ENCODE data around the gene CTBP2. TPM values are rescaled to one million over a fixed set of nuclear protein-coding genes. Genes with fewer than 3 reads are reported as not detected.

Gene CTBP2
- total RNA-seq, 1 experiment from 2014 or later = 77.8 TPM

DNA sequence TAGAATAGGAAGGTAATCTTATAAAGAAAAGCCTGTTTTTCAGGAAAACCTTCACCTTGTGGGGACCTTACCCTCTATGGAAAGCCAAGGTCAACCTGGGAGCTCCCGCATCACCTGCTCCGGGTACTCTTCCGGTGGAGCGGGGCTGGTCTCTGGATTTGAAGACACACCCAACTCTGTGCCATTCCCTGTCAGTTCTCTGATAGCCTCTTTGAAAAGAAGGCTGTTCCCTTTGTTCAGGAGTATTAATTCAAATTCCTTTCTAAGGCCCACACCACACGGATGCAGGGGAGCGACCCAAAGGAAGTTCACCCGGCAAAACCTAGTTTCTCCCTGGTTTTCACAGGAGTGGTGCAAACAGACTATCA, 10.7 kb downstream of the CTBP2 start:
- no TSS peak for BruUV-seq (replicated peaks)

DNA sequence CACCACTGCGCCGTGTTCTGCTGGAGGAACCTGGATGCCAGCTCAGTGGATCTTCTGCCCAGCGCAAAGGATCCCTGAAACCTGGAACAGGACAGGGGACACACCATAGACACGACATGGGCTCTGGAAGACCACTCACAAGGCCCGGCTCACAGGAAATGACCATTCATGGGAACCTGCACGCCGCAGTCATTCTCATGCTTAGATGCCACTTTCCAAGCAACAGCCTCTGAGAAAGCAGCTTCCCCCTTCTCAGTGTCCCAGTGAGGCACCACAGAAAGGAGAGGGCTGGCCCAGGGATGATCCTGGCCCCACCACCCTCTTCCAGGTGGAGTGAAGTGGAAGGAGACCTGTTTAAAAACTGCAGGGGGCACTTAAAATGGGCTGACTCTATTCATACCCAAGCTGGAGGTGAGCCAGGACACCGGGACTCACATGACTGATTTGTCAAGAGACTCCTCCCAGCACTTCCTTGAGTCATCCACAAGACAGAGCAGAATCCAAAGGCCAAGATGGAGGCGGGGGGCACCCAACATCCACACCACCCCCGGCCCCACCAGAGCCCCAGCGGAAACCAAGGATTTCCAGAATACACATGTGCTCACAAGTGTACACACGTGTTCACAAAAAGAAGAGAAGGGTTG, 11.2 kb downstream of the CTBP2 start:
- Histone ChIP-seq H3K27ac (ENCODE audit: low read depth, low read length, poor library complexity, severe bottlenecking) (peak overlapping the region; percentile 14), H3K4me3 (ENCODE audit: low read depth, low read length, poor library complexity, severe bottlenecking) (no peak overlapping the region), H3K9me3 (ENCODE audit: low read depth, low read length, poor library complexity, severe bottlenecking) (no peaks in the 10 kb centered on the region), H3K36me3 (ENCODE audit: insufficient read depth, low read length, poor library complexity, severe bottlenecking) (no peaks in the 10 kb centered on the region), H3K4me1 (ENCODE audit: insufficient read depth, low read length, poor library complexity, severe bottlenecking) (peaks cover 44% of the 10 kb centered on the region), H3K27me3 (replicated peaks; ENCODE audit: insufficient read depth, low read depth, low read length, poor library complexity) (no peaks in the 10 kb centered on the region)
- ChIA-PET POLR2A (ENCODE audit: low non-redundant PET) (no interaction called here), CTCF (interaction anchor here (1.5 kb wide), 1 partner anchor 101 kb away, joined by 3 read pairs; no protein-coding TSS in a partner anchor)
- intact Hi-C loops (cut with micrococcal nuclease; ENCODE audit: unreplicated experiment) = no loop called here
- BruUV-seq (replicated peaks) = no TSS peak
- peak; percentile 67 for DNase-seq (ENCODE audit: low spot score)
- TF ChIP-seq, protein P1, sequence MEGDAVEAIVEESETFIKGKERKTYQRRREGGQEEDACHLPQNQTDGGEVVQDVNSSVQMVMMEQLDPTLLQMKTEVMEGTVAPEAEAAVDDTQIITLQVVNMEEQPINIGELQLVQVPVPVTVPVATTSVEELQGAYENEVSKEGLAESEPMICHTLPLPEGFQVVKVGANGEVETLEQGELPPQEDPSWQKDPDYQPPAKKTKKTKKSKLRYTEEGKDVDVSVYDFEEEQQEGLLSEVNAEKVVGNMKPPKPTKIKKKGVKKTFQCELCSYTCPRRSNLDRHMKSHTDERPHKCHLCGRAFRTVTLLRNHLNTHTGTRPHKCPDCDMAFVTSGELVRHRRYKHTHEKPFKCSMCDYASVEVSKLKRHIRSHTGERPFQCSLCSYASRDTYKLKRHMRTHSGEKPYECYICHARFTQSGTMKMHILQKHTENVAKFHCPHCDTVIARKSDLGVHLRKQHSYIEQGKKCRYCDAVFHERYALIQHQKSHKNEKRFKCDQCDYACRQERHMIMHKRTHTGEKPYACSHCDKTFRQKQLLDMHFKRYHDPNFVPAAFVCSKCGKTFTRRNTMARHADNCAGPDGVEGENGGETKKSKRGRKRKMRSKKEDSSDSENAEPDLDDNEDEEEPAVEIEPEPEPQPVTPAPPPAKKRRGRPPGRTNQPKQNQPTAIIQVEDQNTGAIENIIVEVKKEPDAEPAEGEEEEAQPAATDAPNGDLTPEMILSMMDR (conservative IDR thresholded peaks at IDR 0.05; ENCODE audit: low read depth, low read length) = no peak
- TF ChIP-seq EZH2 (IDR thresholded peaks at IDR 0.05; ENCODE audit: borderline replicate concordance, low read depth, low read length, poor library complexity, severe bottlenecking) = no peak

More for the DNA sequence above, 10.7 kb downstream of the CTBP2 start:
- Histone ChIP-seq H3K36me3 (ENCODE audit: insufficient read depth, low read length, poor library complexity, severe bottlenecking) (no peaks in the 10 kb centered on the region), H3K27me3 (replicated peaks; ENCODE audit: insufficient read depth, low read depth, low read length, poor library complexity) (no peaks in the 10 kb centered on the region), H3K27ac (ENCODE audit: low read depth, low read length, poor library complexity, severe bottlenecking) (peak overlapping the region; percentile 14), H3K4me1 (ENCODE audit: insufficient read depth, low read length, poor library complexity, severe bottlenecking) (peaks cover 39% of the 10 kb centered on the region), H3K9me3 (ENCODE audit: low read depth, low read length, poor library complexity, severe bottlenecking) (no peaks in the 10 kb centered on the region), H3K4me3 (ENCODE audit: low read depth, low read length, poor library complexity, severe bottlenecking) (no peak overlapping the region)
- no peak for DNase-seq (ENCODE audit: low spot score)
- TF ChIP-seq, protein P1 (conservative IDR thresholded peaks at IDR 0.05; ENCODE audit: low read depth, low read length) = no peak
- POLR2A ChIA-PET (ENCODE audit: low non-redundant PET) = no interaction called here
- intact Hi-C loops (cut with micrococcal nuclease; ENCODE audit: unreplicated experiment) = loop anchor here (10.0 kb wide), 1 partner anchor 95 kb away; no protein-coding TSS in a partner anchor
- CTCF ChIA-PET = interaction anchor here (1.5 kb wide), 1 partner anchor 101 kb away, joined by 3 read pairs; no protein-coding TSS in a partner anchor

DNA sequence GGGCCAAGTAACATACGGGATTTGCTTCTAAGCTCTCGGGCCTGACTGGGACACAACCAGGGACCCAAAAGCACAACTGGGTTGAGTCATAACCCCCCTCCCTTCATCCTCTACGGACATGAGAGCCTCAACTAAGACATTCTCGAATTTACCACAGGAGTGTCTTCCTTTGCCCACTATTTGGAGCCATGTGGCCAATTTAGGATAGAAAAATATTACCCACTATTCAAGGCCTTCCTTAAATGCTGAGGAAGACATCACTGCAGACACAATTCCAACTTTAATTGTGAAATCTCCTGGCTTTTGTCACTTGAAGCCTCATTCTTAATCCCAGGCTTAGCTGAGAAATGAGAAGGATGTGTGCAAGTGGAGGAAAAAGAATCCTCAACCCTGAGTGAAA, 11.8 kb downstream of the CTBP2 start:
- Histone ChIP-seq H3K27ac (ENCODE audit: low read depth, low read length, poor library complexity, severe bottlenecking) (no peak overlapping the region), H3K36me3 (ENCODE audit: insufficient read depth, low read length, poor library complexity, severe bottlenecking) (no peaks in the 10 kb centered on the region), H3K4me3 (ENCODE audit: low read depth, low read length, poor library complexity, severe bottlenecking) (no peak overlapping the region), H3K4me1 (ENCODE audit: insufficient read depth, low read length, poor library complexity, severe bottlenecking) (peaks cover 50% of the 10 kb centered on the region), H3K27me3 (replicated peaks; ENCODE audit: insufficient read depth, low read depth, low read length, poor library complexity) (no peaks in the 10 kb centered on the region), H3K9me3 (ENCODE audit: low read depth, low read length, poor library complexity, severe bottlenecking) (no peaks in the 10 kb centered on the region)
- intact Hi-C loops (cut with micrococcal nuclease; ENCODE audit: unreplicated experiment) = no loop called here
- DNase-seq (ENCODE audit: low spot score) = no peak
- POLR2A ChIA-PET (ENCODE audit: low non-redundant PET) = no interaction called here
- CTCF ChIA-PET = interaction anchor here (1.5 kb wide), 1 partner anchor 100 kb away, joined by 3 read pairs; no protein-coding TSS in a partner anchor
- TF ChIP-seq, protein P1 (conservative IDR thresholded peaks at IDR 0.05; ENCODE audit: low read depth, low read length) = no peak
- no peak for TF ChIP-seq EZH2 (IDR thresholded peaks at IDR 0.05; ENCODE audit: borderline replicate concordance, low read depth, low read length, poor library complexity, severe bottlenecking)
- BruUV-seq (replicated peaks) = no TSS peak
